PFSK-1 (cell line): ENCODE measurements around the gene BASP1.

ENCODE experiments used
- POLR2AphosphoS5 ChIP-seq: IDR thresholded peaks from 2 replicates; pipeline ENCODE4 v1.6.1; 2012; ENCODE audit warnings: low read depth, mild to moderate bottlenecking, control low read depth, low read length, moderate library complexity
- REST ChIP-seq, 2 experiments: IDR thresholded peaks; 2 replicates each; pipeline versions ENCODE4 v1.6.1 to v1.8.0; 2011 to 2012; ENCODE audit warnings: low read depth in 2 of 2, low read length in 2 of 2, control low read depth in 1 of 2, inconsistent platforms in 1 of 2, mild to moderate bottlenecking in 1 of 2, moderate library complexity in 1 of 2; ENCODE audit not compliant: insufficient read depth in 1 of 2
- SIN3A ChIP-seq: IDR thresholded peaks from 2 replicates; pipeline ENCODE4 v1.6.1; 2012; ENCODE audit warnings: mild to moderate bottlenecking, low read length, moderate library complexity, borderline replicate concordance; ENCODE audit not compliant: insufficient read depth
- TAF1 ChIP-seq: IDR thresholded peaks from 2 replicates; pipeline ENCODE4 v1.6.1; 2012; ENCODE audit warnings: low read length, control low read depth, borderline replicate concordance; ENCODE audit not compliant: insufficient read depth

- TF ChIP-seq POLR2AphosphoS5 (no peak), TAF1 (no peak), REST (IDR thresholded peaks at IDR 0.05; ENCODE audit: insufficient read depth in 1 of 2, low read depth in 2 of 2, low read length in 2 of 2) (no peak), SIN3A (no peak)
These were observed 88.7 kb downstream of the BASP1 start for GRCh38 chr5:17305964-17306725.
